Heart left ventricle (tissue), 16 donors: ENCODE results near the gene WBP2. TPM values are rescaled to one million over a fixed set of nuclear protein-coding genes. Genes with fewer than 3 reads are reported as not detected.

Source experiments
- ATAC-seq, 4 donors: fragments of 200-7000 bp; cut with Tn5 transposase; one replicate each; pipeline ENCODE4 v1.9.1; 2020 to 2022; ENCODE audit warnings: moderate library complexity in 4 of 4, mild to moderate bottlenecking in 3 of 4, moderate number of reproducible peaks in 1 of 4
- DNase-seq, 5 donors: peaks; one replicate each; pipeline ENCODE4 v3.0.0-alpha.2; 2020
- H3K27ac ChIP-seq, 12 donors: fragments of 200-600 bp; sonication (generic) in 4 of 12; one replicate each; pipeline versions ENCODE4 v1.5.0 to v1.8.0; 2016 to 2022; ENCODE audit warnings: mild to moderate bottlenecking in 2 of 12
- H3K27me3 ChIP-seq, 9 donors: fragments of 200-600 bp; sonication (generic) in 2 of 9; one replicate each; pipeline versions ENCODE4 v1.5.1 to v1.8.0; 2016 to 2022; ENCODE audit warnings: mild to moderate bottlenecking in 3 of 9
- H3K36me3 ChIP-seq, 9 donors: fragments of 200-600 bp; sonication (generic) in 2 of 9; one replicate each; pipeline versions ENCODE4 v1.5.0 to v1.8.0; 2018 to 2022; ENCODE audit warnings: mild to moderate bottlenecking in 2 of 9
- H3K4me1 ChIP-seq, 12 donors: fragments of 200-600 bp; sonication (generic) in 4 of 12; one replicate each; pipeline versions ENCODE4 v1.5.0 to v1.8.0; 2016 to 2022; ENCODE audit warnings: mild to moderate bottlenecking in 3 of 12
- H3K4me3 ChIP-seq, 12 donors: fragments of 200-600 bp; sonication (generic) in 4 of 12; one replicate each; pipeline versions ENCODE4 v1.5.0 to v1.8.0; 2017 to 2022; ENCODE audit warnings: mild to moderate bottlenecking in 9 of 12, moderate library complexity in 4 of 12
- H3K9me3 ChIP-seq, 12 donors: fragments of 200-600 bp; sonication (generic) in 4 of 12; one replicate each; pipeline versions ENCODE4 v1.5.0 to v1.8.0; 2016 to 2022; ENCODE audit warnings: mild to moderate bottlenecking in 1 of 12
- CTCF ChIP-seq, 12 donors: fragments of 200-600 bp; sonication (generic) in 4 of 12; IDR thresholded peaks; one replicate each; pipeline versions ENCODE4 v1.5.0 to v1.8.0; 2018 to 2022; ENCODE audit warnings: antibody characterized with exemption in 12 of 12, mild to moderate bottlenecking in 5 of 12
- POLR2A ChIP-seq, 2 donors: fragments of 450-650 bp; IDR thresholded peaks; one replicate each; pipeline ENCODE4 v1.6.1; 2017; ENCODE audit warnings: antibody characterized with exemption in 2 of 2, mild to moderate bottlenecking in 2 of 2, moderate library complexity in 2 of 2
- WGBS, 4 donors: extraction: QIAGEN DNeasy Blood & Tissue Kit in 2 of 4; methylation state at CpG; one replicate each; pipeline versions ENCODE4 v1.1.5 to v1.1.7; 2013 to 2018; 5-methylcytosine and 5-hydroxymethylcytosine counted together
- intact Hi-C, 10 donors: fragments of 100-400 bp; cut with DNase I; formaldehyde crosslinking; loops; one replicate each; pipeline versions ENCODE4 v1.11.1 to v1.14.2; 2022
- polyA plus RNA-seq, 2 donors: library from polyadenylated mRNA; stranded (reverse); fragments of 200-250 nt; gene quantifications; one replicate each; pipeline ENCODE4 v1.2.3, GENCODE V29; 2013
- total RNA-seq, 9 donors: library from RNA; depleted of rRNA in 2 of 9; stranded (reverse); fragments of >200 nt in 2 of 9; fragmentation: NEBNext Ultra II Directional in 3 of 9; extraction: Animal tissue kit (Norgen Biotek cat#: 25700) in 3 of 9; gene quantifications; one replicate each; pipeline versions ENCODE4 v1.1.0 to v1.2.4, GENCODE V29; 2016 to 2023
- donor health status: ischemic (EF 13 %, LVEDD 7.1; RV severe dilation, severe dysfunction).
- donor health status: healthy with polysubstance abuse.
- donor health status: DM: no; HTN: yes; CAD: no.
- donor health status: DM: no; HTN: no; CAD: no.
- donor health status: ischemic (EF 25% LVEDD 6.9; RV normal size, moderate dysfunction).
- donor health status: ischemic (EF 25% LVEDD 5.7; RV mildly dilated, moderate dysfunction).
- donor health status: healthy.
- donor health status: DM: yes; HTN: yes; CAD: no.
- donor health status: ischemic (EF 35%, LVEDD 5.7; RV mildly dilated, moderate dysfunction).
- donor health status: nonischemic (EF 11% LVEDD 7.7; RV severe dilation, severe dysfunction).
- donor health status: DM: yes; HTN: yes; CAD: no.
- donor health status: PGD.
- donor health status: ischemic (EF 29% LVEDD 5.4; RV normal size, mild dysfunction).
- donor health status: nonischemic (EF 23%, LVEDD 6.1; RV moderate dilation, normal function).

WBP2 gene
- total and polyA plus RNA-seq, 11 donors = 128 to 311 (median 158) TPM

DNA sequence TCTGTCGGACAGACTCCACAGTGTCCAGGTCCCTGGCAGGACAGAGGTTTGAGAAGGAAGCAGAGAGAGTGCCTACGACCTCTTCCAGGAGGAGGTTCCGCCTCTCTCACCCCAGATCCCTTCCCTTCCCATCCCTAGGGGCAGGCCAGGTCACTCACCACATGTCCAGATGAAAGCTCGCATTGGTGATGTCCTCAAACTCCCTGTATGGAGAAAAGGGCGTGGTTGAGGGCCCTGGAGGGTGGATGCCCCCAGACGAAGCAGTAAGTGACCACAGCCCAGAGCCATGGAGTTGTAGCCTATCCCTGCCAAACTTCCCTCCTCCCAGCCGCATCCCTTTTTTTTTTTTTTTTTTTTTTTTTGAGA lies 14.4 kb downstream of the WBP2 start:
- intact Hi-C loops = loop anchor here in 1 of 10 donors (10.0 kb wide), 1 partner anchor 54 kb away; the partner anchor contains the start of gene TRIM65
- DNase-seq = no peak
- H3K36me3 ChIP-seq = peaks cover 0 to 39% (median 3%) of the 10 kb centered on the region in 9 donors

GRCh38 chr17:75839942-75840798 lies 15.0 kb downstream of the WBP2 start:
- Histone ChIP-seq H3K4me3 (no peak overlapping the region), H3K27me3 (no peaks in the 10 kb centered on the region), H3K9me3 (no peaks in the 10 kb centered on the region), H3K4me1 (peaks cover 6 to 24% (median 12%) of the 10 kb centered on the region in 12 donors), H3K36me3 (peaks cover 0 to 43% (median 0%) of the 10 kb centered on the region in 9 donors), H3K27ac (no peak overlapping the region)
- WGBS, 4 donors = 91 to 94% (median 94%) methylated on average over 32 to 36 of the region's 36 CpGs
- no peak for TF ChIP-seq POLR2A (IDR thresholded peaks at IDR 0.05)
- TF ChIP-seq CTCF (IDR thresholded peaks at IDR 0.05) = no peak
- intact Hi-C loops = loop anchor here in 2 of 10 donors (5.0 to 10.0 kb wide), 2 partner anchors 48 to 55 kb away; partner anchors contain the start of gene TRIM65 (in 1 of the 2)
- ATAC-seq = no peak
- no peak for DNase-seq

More for the DNA sequence above, 14.4 kb downstream of the WBP2 start:
- Histone ChIP-seq H3K9me3 (no peaks in the 10 kb centered on the region), H3K27ac (no peak overlapping the region), H3K4me3 (no peak overlapping the region), H3K27me3 (no peaks in the 10 kb centered on the region), H3K4me1 (peaks cover 12 to 30% (median 18%) of the 10 kb centered on the region in 12 donors)
- no peak for TF ChIP-seq POLR2A (IDR thresholded peaks at IDR 0.05)
- TF ChIP-seq CTCF (IDR thresholded peaks at IDR 0.05) = no peak
- WGBS, 4 donors = 68 to 80% (median 74%) methylated on average over 6 to 7 of the region's 7 CpGs
- no peak for ATAC-seq

DNA sequence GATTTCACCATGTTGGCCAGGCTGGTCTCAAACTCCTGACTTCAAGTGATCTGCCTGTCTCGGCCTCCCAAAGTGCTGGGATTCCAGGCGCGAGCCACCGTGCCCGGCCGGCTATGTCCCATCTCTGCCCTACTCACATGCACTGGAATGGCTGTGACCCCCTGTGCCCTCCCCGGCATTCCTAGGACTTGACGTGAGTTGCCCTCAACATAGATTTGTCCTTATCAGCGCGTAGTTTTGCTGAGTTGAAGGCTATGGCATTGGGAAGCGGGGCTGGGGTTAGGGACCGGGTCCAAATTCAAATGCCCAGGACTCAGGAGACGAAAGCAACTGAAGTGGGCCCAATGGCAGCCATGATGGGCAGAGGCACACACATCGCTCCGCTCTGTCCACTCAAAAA lies 16.7 kb downstream of the WBP2 start:
- Histone ChIP-seq H3K9me3 (no peaks in the 10 kb centered on the region), H3K36me3 (peaks cover 0 to 61% (median 0%) of the 10 kb centered on the region in 9 donors), H3K4me1 (peaks cover 0 to 18% (median 4%) of the 10 kb centered on the region in 12 donors), H3K4me3 (no peak overlapping the region), H3K27ac (no peak overlapping the region), H3K27me3 (no peaks in the 10 kb centered on the region)
- WGBS, 4 donors = 58 to 73% (median 69%) methylated on average over 14 to 15 of the region's 15 CpGs
- DNase-seq = peak in 1 of 5 donors; percentile 52
- intact Hi-C loops = loop anchor here in 1 of 10 donors (5.0 kb wide), 1 partner anchor 46 kb away; no protein-coding TSS in a partner anchor
- TF ChIP-seq POLR2A (IDR thresholded peaks at IDR 0.05) = no peak
- no peak for TF ChIP-seq CTCF (IDR thresholded peaks at IDR 0.05)
- ATAC-seq = peak in 2 of 4 donors; percentile 59 to 69

- H3K27me3 ChIP-seq = no peaks in the 10 kb centered on the region
- peaks cover 0 to 21% (median 8%) of the 10 kb centered on the region in 12 donors for H3K4me1 ChIP-seq
- H3K27ac ChIP-seq = no peak overlapping the region
- no peaks in the 10 kb centered on the region for H3K9me3 ChIP-seq
- ATAC-seq (peak in 2 of 4 donors; percentile 16 to 24), DNase-seq (no peak)
- no peak overlapping the region for H3K4me3 ChIP-seq
- WGBS, 4 donors = 45 to 53% (median 52%) methylated on average over 7 of the region's 7 CpGs
- TF ChIP-seq POLR2A (IDR thresholded peaks at IDR 0.05) = no peak
- TF ChIP-seq CTCF (IDR thresholded peaks at IDR 0.05) = no peak
- peaks cover 0 to 64% (median 0%) of the 10 kb centered on the region in 9 donors for H3K36me3 ChIP-seq
- intact Hi-C loops = loop anchor here in 1 of 10 donors (5.0 kb wide), 1 partner anchor 46 kb away; no protein-coding TSS in a partner anchor
Observed at GRCh38 chr17:75837899-75838298, 17.2 kb downstream of the WBP2 start.
